ENCODE data around the gene KLF13. TPM values are rescaled to one million over a fixed set of nuclear protein-coding genes. Genes with fewer than 3 reads are reported as not detected.

The KLF13 gene
- total RNA-seq, 3 donors from 2014 or later: 26.3 to 52.2 (median 28.2) TPM

GRCh38 chr15:31398677-31399301, 72.2 kb downstream of the KLF13 start:
- H3K27me3 ChIP-seq: no peaks in the 10 kb centered on the region
- no peaks in the 10 kb centered on the region for H3K36me3 ChIP-seq
- H3K4me3 ChIP-seq: no peak overlapping the region
- DNase-seq (ENCODE audit: low spot score in 2 of 2): no peak
- intact Hi-C loops (cut with DNase I; ENCODE audit: low total_unique reads): loop anchor here (10.0 kb wide), 1 partner anchor 74 kb away; the partner anchor contains the start of gene KLF13
- H3K27ac ChIP-seq: peak overlapping the region; percentile 81 to 86
- no peaks in the 10 kb centered on the region for H3K9me3 ChIP-seq
- TF ChIP-seq CTCF (IDR thresholded peaks at IDR 0.05) (no peak), POLR2A (IDR thresholded peaks at IDR 0.05) (no peak), POLR2AphosphoS5 (IDR thresholded peaks at IDR 0.05) (no peak)
- H3K4me1 ChIP-seq: peaks cover 7 to 17% of the 10 kb centered on the region in 2 donors

- DNase-seq (ENCODE audit: low spot score in 2 of 2): no peak
- Histone ChIP-seq H3K4me1 (peaks cover 7 to 17% of the 10 kb centered on the region in 2 donors), H3K4me3 (no peak overlapping the region), H3K27ac (no peak overlapping the region), H3K36me3 (no peaks in the 10 kb centered on the region), H3K9me3 (no peaks in the 10 kb centered on the region), H3K27me3 (no peaks in the 10 kb centered on the region)
- TF ChIP-seq CTCF (IDR thresholded peaks at IDR 0.05): no peak
- TF ChIP-seq POLR2A (IDR thresholded peaks at IDR 0.05): no peak
- TF ChIP-seq POLR2AphosphoS5 (IDR thresholded peaks at IDR 0.05): no peak
- intact Hi-C loops (cut with DNase I; ENCODE audit: low total_unique reads): loop anchor here (10.0 kb wide), 1 partner anchor 75 kb away; the partner anchor contains the start of gene KLF13
Measured at GRCh38 chr15:31399544-31400171, 73.0 kb downstream of the KLF13 start.

- no peak for TF ChIP-seq POLR2A (IDR thresholded peaks at IDR 0.05)
- no peak for TF ChIP-seq POLR2AphosphoS5 (IDR thresholded peaks at IDR 0.05)
- no peak for TF ChIP-seq CTCF (IDR thresholded peaks at IDR 0.05)
- Histone ChIP-seq H3K4me3 (no peak overlapping the region), H3K4me1 (peaks cover 7 to 17% of the 10 kb centered on the region in 2 donors), H3K36me3 (no peaks in the 10 kb centered on the region), H3K27ac (no peak overlapping the region), H3K9me3 (no peaks in the 10 kb centered on the region), H3K27me3 (no peaks in the 10 kb centered on the region)
- intact Hi-C loops (cut with DNase I; ENCODE audit: low total_unique reads): no loop called here
- no peak for DNase-seq (ENCODE audit: low spot score in 2 of 2)
Measured at GRCh38 chr15:31400222-31400927, 73.7 kb downstream of the KLF13 start.

GRCh38 chr15:31401282-31401681, 74.6 kb downstream of the KLF13 start:
- DNase-seq (ENCODE audit: low spot score in 2 of 2): no peak
- no peaks in the 10 kb centered on the region for H3K27me3 ChIP-seq
- no peaks in the 10 kb centered on the region for H3K9me3 ChIP-seq
- H3K36me3 ChIP-seq: no peaks in the 10 kb centered on the region
- TF ChIP-seq POLR2AphosphoS5 (IDR thresholded peaks at IDR 0.05) (no peak), POLR2A (IDR thresholded peaks at IDR 0.05) (no peak), CTCF (IDR thresholded peaks at IDR 0.05) (no peak)
- no peak overlapping the region for H3K4me3 ChIP-seq
- intact Hi-C loops (cut with DNase I; ENCODE audit: low total_unique reads): no loop called here
- H3K4me1 ChIP-seq: peaks cover 7 to 17% of the 10 kb centered on the region in 2 donors
- H3K27ac ChIP-seq: no peak overlapping the region

GRCh38 chr15:31402003-31402402, 75.4 kb downstream of the KLF13 start:
- TF ChIP-seq CTCF (IDR thresholded peaks at IDR 0.05) (no peak), POLR2A (IDR thresholded peaks at IDR 0.05) (no peak), POLR2AphosphoS5 (IDR thresholded peaks at IDR 0.05) (no peak)
- H3K27me3 ChIP-seq: no peaks in the 10 kb centered on the region
- H3K4me1 ChIP-seq: peaks cover 7 to 17% of the 10 kb centered on the region in 2 donors
- peak overlapping the region in 1 of 2 donors; percentile 78 for H3K27ac ChIP-seq
- intact Hi-C loops (cut with DNase I; ENCODE audit: low total_unique reads): no loop called here
- no peaks in the 10 kb centered on the region for H3K36me3 ChIP-seq
- no peaks in the 10 kb centered on the region for H3K9me3 ChIP-seq
- H3K4me3 ChIP-seq: no peak overlapping the region
- DNase-seq (ENCODE audit: low spot score in 2 of 2): no peak

All from breast epithelium (tissue), 4 donors.